NCI-H1105 treated with DMSO at 0.1 percent for 48 hours (cell line): ENCODE results near the gene SYNJ2.

Experiments
- DNase-seq: peaks from one replicate; lab custom pipeline; 2025; lab: John Stamatoyannopoulos, UW

Gene SYNJ2

DNA sequence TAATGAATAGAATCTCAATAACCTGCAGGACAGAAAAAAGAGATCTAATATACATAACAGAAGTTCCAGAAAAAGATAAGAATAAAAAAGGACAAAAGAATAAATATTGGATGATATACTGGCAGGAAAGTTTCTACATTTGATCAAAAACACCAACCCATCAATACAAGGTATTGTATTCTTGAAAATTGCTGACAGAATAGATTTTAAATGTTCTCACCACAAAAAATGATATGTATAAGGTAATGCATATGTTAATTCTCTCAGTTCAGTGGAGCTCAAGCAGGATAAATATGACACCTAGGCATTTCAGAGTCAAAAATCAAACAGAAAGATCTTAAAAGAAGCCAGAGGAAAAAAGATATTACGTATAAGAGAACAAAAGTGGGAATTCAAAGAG is 142.6 kb downstream of the SYNJ2 start:
- no peak for DNase-seq

DNA sequence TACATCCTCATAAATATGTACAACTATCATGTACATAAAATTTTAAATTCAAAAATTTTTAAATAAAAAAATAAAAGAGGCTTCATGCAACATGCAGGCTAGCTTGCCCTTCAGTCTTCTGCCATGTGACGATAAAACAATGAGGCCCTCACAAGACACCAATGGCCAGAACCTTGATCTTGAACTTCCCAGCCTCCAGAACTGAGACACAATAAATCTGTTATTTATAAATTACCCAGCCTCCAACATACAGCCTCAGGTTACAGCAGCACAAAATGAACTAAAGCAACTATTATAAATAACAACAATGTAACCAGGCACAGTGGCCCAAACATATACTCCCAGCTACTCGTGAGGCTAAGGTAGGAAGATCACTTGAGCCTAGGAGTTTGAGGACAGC is 143.6 kb downstream of the SYNJ2 start:
- no peak for DNase-seq

DNA sequence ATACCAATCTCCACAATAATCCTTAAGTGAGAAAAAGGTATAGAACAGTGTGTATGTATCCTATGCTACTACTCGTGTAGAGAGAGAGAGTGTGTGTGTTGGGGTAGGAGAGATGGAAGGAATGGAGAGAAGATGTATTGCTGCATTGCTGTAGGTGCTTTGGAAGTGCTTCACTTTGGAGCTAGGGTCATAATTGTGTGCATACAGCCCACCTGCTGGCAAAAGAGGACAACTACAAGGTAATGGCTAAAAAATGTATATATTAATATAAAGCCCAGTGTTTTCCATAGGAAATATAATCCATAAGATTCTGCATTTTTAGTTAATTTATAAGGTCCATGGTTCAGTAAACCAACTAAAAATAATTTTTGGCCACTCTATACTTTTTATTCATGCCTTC is 150.3 kb downstream of the SYNJ2 start:
- DNase-seq = peak; percentile 67

DNA sequence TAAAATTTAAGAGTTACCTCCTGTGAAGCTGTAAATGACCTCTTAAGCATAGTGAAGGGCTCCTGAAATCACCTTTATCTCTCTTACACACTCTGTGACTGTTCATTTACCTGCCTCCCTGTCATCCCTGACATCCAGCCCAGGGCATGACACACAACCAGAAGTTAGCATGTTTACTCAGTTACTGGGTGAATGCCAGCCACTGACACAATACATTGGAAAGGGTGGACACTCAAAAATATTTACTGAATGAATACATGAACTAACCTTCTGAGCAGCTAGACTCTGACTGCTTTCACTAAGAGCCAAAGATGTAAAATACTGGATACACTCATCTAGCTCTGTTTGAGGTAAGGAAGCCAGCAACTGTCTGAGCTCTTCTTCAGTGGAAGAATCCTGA is 161.1 kb downstream of the SYNJ2 start:
- DNase-seq = no peak

DNA sequence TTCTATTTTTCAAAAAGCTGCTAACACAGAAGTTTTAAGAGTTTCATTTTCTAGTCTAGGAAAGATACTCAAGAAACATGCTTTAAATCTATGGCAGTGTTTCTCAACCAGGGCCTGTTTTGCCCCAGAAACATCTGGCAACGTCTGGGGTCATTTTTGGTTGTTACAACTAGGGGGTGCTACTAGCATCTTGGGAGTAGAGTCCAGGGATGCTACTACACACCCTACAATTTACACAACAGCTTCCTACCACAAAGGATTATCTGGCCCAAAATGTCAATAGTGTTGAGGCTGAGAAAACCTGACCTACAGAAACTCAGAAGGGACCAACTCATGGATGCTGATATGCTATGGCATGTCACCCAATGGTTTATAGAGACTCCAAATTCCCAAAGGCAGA is 162.0 kb downstream of the SYNJ2 start:
- DNase-seq = no peak
